ENCODE data around the gene CCDC184. TPM values are rescaled to one million over a fixed set of nuclear protein-coding genes. Genes with fewer than 3 reads are reported as not detected.

Gene CCDC184
- total and polyA plus RNA-seq, 2 of the 13 experiments (the other 11 are each of a cell fraction or from before 2014, with no cell fraction given) = not detected

DNA sequence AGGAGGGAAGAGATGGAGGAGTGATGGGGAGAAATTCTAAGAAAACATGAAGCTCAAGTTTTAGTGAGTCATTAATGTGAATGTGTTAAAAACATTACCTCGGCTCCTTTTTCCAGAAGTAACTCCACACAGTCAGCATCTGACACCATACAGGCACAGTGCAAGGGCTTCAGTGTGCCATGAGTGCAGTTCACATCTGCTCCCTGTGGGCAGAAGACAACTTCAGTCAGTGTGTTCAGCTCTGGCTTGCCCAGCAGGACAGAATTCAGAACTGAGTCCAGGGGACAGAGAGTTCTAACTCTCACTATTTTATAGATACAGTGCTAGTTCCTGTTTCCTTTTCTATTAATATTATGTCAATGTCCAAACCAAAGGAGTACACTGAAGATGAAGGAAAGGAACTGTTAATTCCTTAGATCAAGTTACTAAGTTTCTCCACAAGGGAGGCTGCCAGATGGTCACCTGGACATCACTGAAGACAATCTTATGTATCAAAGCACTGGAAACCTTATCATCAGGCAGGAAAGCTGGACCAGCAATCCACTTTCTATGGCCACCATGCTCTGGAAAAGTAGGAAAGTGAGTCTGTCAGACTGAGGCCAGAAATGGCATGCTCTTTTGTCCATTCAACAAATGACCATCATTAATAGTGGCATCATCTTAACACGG lies 32.2 kb upstream of the CCDC184 start:
- Histone ChIP-seq H2AFZ (ENCODE audit: low read length) (no peak overlapping the region), H3K27ac (ENCODE audit: extremely low read length, insufficient read depth, low read length) (no peak overlapping the region), H3K27me3 (ENCODE audit: control insufficient read depth in 1 of 2, insufficient read depth in 2 of 2, low read length in 2 of 2) (no peaks in the 10 kb centered on the region), H3K4me3 (replicated peaks in 1 of 3; ENCODE audit: insufficient read depth in 1 of 3, low read depth in 2 of 3, low read length in 3 of 3) (no peak overlapping the region), H4K20me1 (ENCODE audit: insufficient read depth, low read length) (no peaks in the 10 kb centered on the region), H3K9ac (ENCODE audit: insufficient read depth, low read depth, low read length) (no peak overlapping the region), H3K36me3 (replicated peaks in 1 of 2; ENCODE audit: control insufficient read depth in 1 of 2, insufficient read depth in 2 of 2, low read length in 2 of 2) (peaks cover 4 to 24% of the 10 kb centered on the region in 2 experiments; a peak in 4 of 5 replicates), H3K9me3 (ENCODE audit: low read length) (no peaks in the 10 kb centered on the region), H3K4me1 (ENCODE audit: insufficient read depth, low read length) (peaks cover 4% of the 10 kb centered on the region; the same call in 1 of the 2 replicates), H3K79me2 (ENCODE audit: insufficient read depth, low read length) (peaks cover under 1% of the 10 kb centered on the region), H3K4me2 (ENCODE audit: low read depth, low read length) (no peak overlapping the region)
- ChIA-PET POLR2A (no interaction called here), CTCF (ENCODE audit: low intra/inter-chr PET ratio, low total read pairs) (no interaction called here)
- WGBS (ENCODE audit: low lambda C conversion rate) = 93% methylated on average over 2 of the region's 2 CpGs
- no TSS peak for BruUV-seq (replicated peaks)
- TF ChIP-seq RAD21 (CRISPR knock-in tag; IDR thresholded peaks at IDR 0.05) (no peak), HNF4G (IDR thresholded peaks at IDR 0.05; ENCODE audit: borderline replicate concordance, low read depth, low read length) (no peak), HNF4G (CRISPR knock-in tag; IDR thresholded peaks at IDR 0.05; ENCODE audit: borderline replicate concordance, low read depth) (no peak), ZNF329 (CRISPR knock-in tag; IDR thresholded peaks at IDR 0.05; ENCODE audit: low read depth) (no peak), ARID2 (CRISPR knock-in tag; IDR thresholded peaks at IDR 0.05; ENCODE audit: borderline replicate concordance) (no peak), MEIS1 (CRISPR knock-in tag; IDR thresholded peaks at IDR 0.05; ENCODE audit: borderline replicate concordance) (no peak), RFX5 (IDR thresholded peaks at IDR 0.05; ENCODE audit: low read depth, low read length) (no peak), KLF6 (CRISPR knock-in tag; IDR thresholded peaks at IDR 0.05) (no peak), ZNF496 (CRISPR knock-in tag; IDR thresholded peaks at IDR 0.05; ENCODE audit: insufficient replicate concordance) (no peak), AGO2 (optimal IDR thresholded peaks at IDR 0.05; ENCODE audit: low read depth, low read length) (no peak), ATF7 (IDR thresholded peaks at IDR 0.05) (no peak), ATF7 (CRISPR knock-in tag; IDR thresholded peaks at IDR 0.05) (no peak)
- TF ChIP-seq, protein P1, sequence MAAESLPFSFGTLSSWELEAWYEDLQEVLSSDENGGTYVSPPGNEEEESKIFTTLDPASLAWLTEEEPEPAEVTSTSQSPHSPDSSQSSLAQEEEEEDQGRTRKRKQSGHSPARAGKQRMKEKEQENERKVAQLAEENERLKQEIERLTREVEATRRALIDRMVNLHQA (CRISPR knock-in tag; IDR thresholded peaks at IDR 0.05) = no peak
- TF ChIP-seq, protein P2, sequence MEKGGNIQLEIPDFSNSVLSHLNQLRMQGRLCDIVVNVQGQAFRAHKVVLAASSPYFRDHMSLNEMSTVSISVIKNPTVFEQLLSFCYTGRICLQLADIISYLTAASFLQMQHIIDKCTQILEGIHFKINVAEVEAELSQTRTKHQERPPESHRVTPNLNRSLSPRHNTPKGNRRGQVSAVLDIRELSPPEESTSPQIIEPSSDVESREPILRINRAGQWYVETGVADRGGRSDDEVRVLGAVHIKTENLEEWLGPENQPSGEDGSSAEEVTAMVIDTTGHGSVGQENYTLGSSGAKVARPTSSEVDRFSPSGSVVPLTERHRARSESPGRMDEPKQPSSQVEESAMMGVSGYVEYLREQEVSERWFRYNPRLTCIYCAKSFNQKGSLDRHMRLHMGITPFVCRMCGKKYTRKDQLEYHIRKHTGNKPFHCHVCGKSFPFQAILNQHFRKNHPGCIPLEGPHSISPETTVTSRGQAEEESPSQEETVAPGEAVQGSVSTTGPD (CRISPR knock-in tag; IDR thresholded peaks at IDR 0.05) = no peak
- TF ChIP-seq, protein P3, sequence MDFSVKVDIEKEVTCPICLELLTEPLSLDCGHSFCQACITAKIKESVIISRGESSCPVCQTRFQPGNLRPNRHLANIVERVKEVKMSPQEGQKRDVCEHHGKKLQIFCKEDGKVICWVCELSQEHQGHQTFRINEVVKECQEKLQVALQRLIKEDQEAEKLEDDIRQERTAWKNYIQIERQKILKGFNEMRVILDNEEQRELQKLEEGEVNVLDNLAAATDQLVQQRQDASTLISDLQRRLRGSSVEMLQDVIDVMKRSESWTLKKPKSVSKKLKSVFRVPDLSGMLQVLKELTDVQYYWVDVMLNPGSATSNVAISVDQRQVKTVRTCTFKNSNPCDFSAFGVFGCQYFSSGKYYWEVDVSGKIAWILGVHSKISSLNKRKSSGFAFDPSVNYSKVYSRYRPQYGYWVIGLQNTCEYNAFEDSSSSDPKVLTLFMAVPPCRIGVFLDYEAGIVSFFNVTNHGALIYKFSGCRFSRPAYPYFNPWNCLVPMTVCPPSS (IDR thresholded peaks at IDR 0.05) = no peak
- TF ChIP-seq, protein P4, sequence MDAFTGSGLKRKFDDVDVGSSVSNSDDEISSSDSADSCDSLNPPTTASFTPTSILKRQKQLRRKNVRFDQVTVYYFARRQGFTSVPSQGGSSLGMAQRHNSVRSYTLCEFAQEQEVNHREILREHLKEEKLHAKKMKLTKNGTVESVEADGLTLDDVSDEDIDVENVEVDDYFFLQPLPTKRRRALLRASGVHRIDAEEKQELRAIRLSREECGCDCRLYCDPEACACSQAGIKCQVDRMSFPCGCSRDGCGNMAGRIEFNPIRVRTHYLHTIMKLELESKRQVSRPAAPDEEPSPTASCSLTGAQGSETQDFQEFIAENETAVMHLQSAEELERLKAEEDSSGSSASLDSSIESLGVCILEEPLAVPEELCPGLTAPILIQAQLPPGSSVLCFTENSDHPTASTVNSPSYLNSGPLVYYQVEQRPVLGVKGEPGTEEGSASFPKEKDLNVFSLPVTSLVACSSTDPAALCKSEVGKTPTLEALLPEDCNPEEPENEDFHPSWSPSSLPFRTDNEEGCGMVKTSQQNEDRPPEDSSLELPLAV (CRISPR knock-in tag; conservative IDR thresholded peaks at IDR 0.05; ENCODE audit: low read depth) = no peak
- FAIRE-seq (no peak), DNase-seq (ENCODE audit: low spot score) (no peak), ATAC-seq (no peak)
- intact Hi-C loops (cut with micrococcal nuclease; ENCODE audit: unreplicated experiment) (no loop called here), in situ Hi-C loops (cut with HindIII; ENCODE audit: extremely low pct_ligation_motif_present, low pct_unique_long_range_greater_than_20kb) (no loop called here)
